Progenitor cell of endocrine pancreas (in vitro differentiated cells): Measurements from ENCODE around the gene MC1R. TPM values are rescaled to one million over a fixed set of nuclear protein-coding genes. Genes with fewer than 3 reads are reported as not detected.

ENCODE experiments used
- DNase-seq: peaks from one replicate; pipeline ENCODE4 v3.0.0; 2021; ENCODE audit warnings: low spot score; ENCODE audit not compliant: unreplicated experiment
- H3K27ac Mint-ChIP-seq: 2 replicates; pipeline ENCODE4 v1.8.0; 2021; ENCODE audit warnings: mild to moderate bottlenecking, moderate library complexity, mixed read lengths
- H3K27me3 Mint-ChIP-seq: 2 replicates; pipeline ENCODE4 v1.8.0; 2021; ENCODE audit warnings: mixed read lengths
- H3K36me3 Mint-ChIP-seq: 2 replicates; pipeline ENCODE4 v1.8.0; 2022; ENCODE audit warnings: mixed read lengths; ENCODE audit not compliant: insufficient read depth
- H3K4me1 Mint-ChIP-seq: 2 replicates; pipeline ENCODE4 v1.8.0; 2021; ENCODE audit warnings: low read depth, mixed read lengths
- H3K4me3 Mint-ChIP-seq: 2 replicates; pipeline ENCODE4 v1.8.0; 2021; ENCODE audit warnings: low read depth, mild to moderate bottlenecking, moderate library complexity, mixed read lengths
- H3K9me3 Mint-ChIP-seq: 2 replicates; pipeline ENCODE4 v1.8.0; 2021; ENCODE audit warnings: low read depth, mixed read lengths
- CTCF ChIP-seq: fragments of 200-600 bp; sonication (generic); IDR thresholded peaks from one replicate; pipeline ENCODE4 v1.5.0; 2021; ENCODE audit warnings: antibody characterized with exemption, mild to moderate bottlenecking; ENCODE audit not compliant: unreplicated experiment
- total RNA-seq: library from RNA; stranded (reverse); gene quantifications from 2 replicates; pipeline ENCODE4 v1.2.1, GENCODE V29; 2021

MC1R gene
- total RNA-seq, 1 donor from 2014 or later, result 4.6 TPM

GRCh38 chr16:89919535-89920406, 1.1 kb downstream of the MC1R start:
- DNase-seq, result no peak
- no peaks in the 10 kb centered on the region for H3K36me3 Mint-ChIP-seq
- H3K4me1 Mint-ChIP-seq, result peaks cover 11% of the 10 kb centered on the region
- no peak for TF ChIP-seq CTCF
- H3K4me3 Mint-ChIP-seq, result no peak overlapping the region
- no peak overlapping the region for H3K27ac Mint-ChIP-seq
- no peaks in the 10 kb centered on the region for H3K9me3 Mint-ChIP-seq
- H3K27me3 Mint-ChIP-seq, result peaks cover 16% of the 10 kb centered on the region

- Mint-ChIP-seq H3K36me3 (no peaks in the 10 kb centered on the region), H3K9me3 (no peaks in the 10 kb centered on the region), H3K4me1 (peaks cover 11% of the 10 kb centered on the region), H3K4me3 (peak overlapping the region; percentile 37), H3K27me3 (peaks cover 16% of the 10 kb centered on the region), H3K27ac (no peak overlapping the region)
- no peak for TF ChIP-seq CTCF
- no peak for DNase-seq
Observed at GRCh38 chr16:89920723-89921122, 2.1 kb downstream of the MC1R start.

- no peak overlapping the region for H3K27ac Mint-ChIP-seq
- H3K36me3 Mint-ChIP-seq, result no peaks in the 10 kb centered on the region
- DNase-seq, result no peak
- no peak for TF ChIP-seq CTCF
- no peaks in the 10 kb centered on the region for H3K9me3 Mint-ChIP-seq
- H3K4me1 Mint-ChIP-seq, result peaks cover 11% of the 10 kb centered on the region
- H3K4me3 Mint-ChIP-seq, result peak overlapping the region; percentile 88
- H3K27me3 Mint-ChIP-seq, result peaks cover 16% of the 10 kb centered on the region
Observed at GRCh38 chr16:89921131-89921701, 2.6 kb downstream of the MC1R start.

- H3K27me3 Mint-ChIP-seq, result peaks cover 16% of the 10 kb centered on the region
- H3K4me3 Mint-ChIP-seq, result peak overlapping the region; percentile 88
- H3K9me3 Mint-ChIP-seq, result no peaks in the 10 kb centered on the region
- TF ChIP-seq CTCF, result no peak
- DNase-seq, result peak; percentile 30
- peak overlapping the region; percentile 98 for H3K27ac Mint-ChIP-seq
- H3K4me1 Mint-ChIP-seq, result peaks cover 11% of the 10 kb centered on the region
- no peaks in the 10 kb centered on the region for H3K36me3 Mint-ChIP-seq
Observed at GRCh38 chr16:89921702-89922476, 3.2 kb downstream of the MC1R start.

DNA sequence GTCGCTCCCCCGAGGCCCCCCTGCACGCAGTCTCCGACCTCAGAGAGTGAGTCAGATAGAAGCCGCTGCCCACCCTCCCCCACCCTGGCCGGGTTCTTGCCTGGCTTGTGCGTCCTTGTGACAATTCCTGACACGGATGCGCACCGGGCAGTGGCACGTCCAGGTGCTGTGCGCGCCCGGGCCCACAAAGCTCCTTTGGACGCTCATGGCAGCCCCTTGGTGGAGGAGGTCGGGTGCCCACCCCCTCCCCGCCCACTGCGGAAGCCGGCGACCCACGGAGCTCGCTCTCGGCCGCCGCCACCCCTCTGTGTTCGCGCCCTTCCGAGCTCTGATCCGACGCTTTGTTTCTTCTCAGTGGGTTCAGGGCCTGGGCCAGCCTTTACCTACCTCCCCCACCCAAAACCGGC, 3.8 kb downstream of the MC1R start:
- Mint-ChIP-seq H3K36me3 (no peaks in the 10 kb centered on the region), H3K27me3 (peaks cover 16% of the 10 kb centered on the region), H3K27ac (peak overlapping the region; percentile 98), H3K9me3 (no peaks in the 10 kb centered on the region), H3K4me1 (peaks cover 11% of the 10 kb centered on the region), H3K4me3 (peak overlapping the region; percentile 88)
- no peak for TF ChIP-seq CTCF
- peak; percentile 39 for DNase-seq
